Mesothelial cell of epicardium (in vitro differentiated cells): Measurements from ENCODE around the gene NUFIP2. TPM values are rescaled to one million over a fixed set of nuclear protein-coding genes. Genes with fewer than 3 reads are reported as not detected.

ENCODE experiments used
- DNase-seq, 2 experiments: peaks; one replicate each; pipeline ENCODE4 v3.0.0; 2021; ENCODE audit warnings: low spot score in 2 of 2; ENCODE audit not compliant: unreplicated experiment in 2 of 2
- H3K27ac Mint-ChIP-seq: 2 replicates; pipeline ENCODE4 v1.8.0; 2021; ENCODE audit warnings: mixed read lengths
- H3K27me3 Mint-ChIP-seq: 2 replicates; pipeline ENCODE4 v1.8.0; 2021; ENCODE audit warnings: low read depth, mixed read lengths
- H3K36me3 Mint-ChIP-seq: 2 replicates; pipeline ENCODE4 v1.8.0; 2021; ENCODE audit warnings: mixed read lengths
- H3K4me1 Mint-ChIP-seq: 2 replicates; pipeline ENCODE4 v1.8.0; 2021; ENCODE audit warnings: mixed read lengths
- H3K4me3 Mint-ChIP-seq: 2 replicates; pipeline ENCODE4 v1.8.0; 2021; ENCODE audit warnings: mild to moderate bottlenecking, moderate library complexity, mixed read lengths
- H3K9me3 Mint-ChIP-seq: 2 replicates; pipeline ENCODE4 v1.8.0; 2021; ENCODE audit warnings: mixed read lengths
- CTCF ChIP-seq: fragments of 200-600 bp; sonication (generic); IDR thresholded peaks from one replicate; pipeline ENCODE4 v1.5.0; 2021; ENCODE audit warnings: antibody characterized with exemption; ENCODE audit not compliant: unreplicated experiment
- total RNA-seq: library from RNA; stranded (reverse); gene quantifications from 3 replicates; pipeline ENCODE4 v1.2.1, GENCODE V29; 2021

Gene NUFIP2
- total RNA-seq, 1 donor from 2014 or later = 59.8 TPM

DNA sequence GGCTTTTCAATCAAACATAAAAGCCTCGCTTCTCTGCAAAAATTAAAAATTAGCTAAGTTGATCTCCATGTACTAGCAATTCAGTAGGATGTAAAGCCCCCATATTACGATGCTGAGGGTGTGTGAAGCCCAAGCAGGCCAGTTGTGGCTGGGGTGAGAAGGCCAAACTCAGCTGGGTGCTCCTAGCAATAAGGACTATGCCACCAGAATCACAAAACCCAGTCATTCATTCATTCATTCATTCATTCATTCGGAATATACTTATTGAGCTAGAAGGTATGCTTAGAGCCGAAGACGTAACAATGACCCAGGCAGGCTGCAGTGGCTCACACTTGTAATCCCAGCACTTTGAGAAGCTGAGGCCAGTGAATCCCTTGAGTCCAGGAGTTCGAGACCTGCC lies 51.2 kb downstream of the NUFIP2 start:
- DNase-seq = no peak
- H3K36me3 Mint-ChIP-seq = no peaks in the 10 kb centered on the region
- H3K4me3 Mint-ChIP-seq = no peak overlapping the region
- no peaks in the 10 kb centered on the region for H3K9me3 Mint-ChIP-seq
- H3K27me3 Mint-ChIP-seq = no peaks in the 10 kb centered on the region
- H3K4me1 Mint-ChIP-seq = no peaks in the 10 kb centered on the region
- no peak overlapping the region for H3K27ac Mint-ChIP-seq
- no peak for TF ChIP-seq CTCF

DNA sequence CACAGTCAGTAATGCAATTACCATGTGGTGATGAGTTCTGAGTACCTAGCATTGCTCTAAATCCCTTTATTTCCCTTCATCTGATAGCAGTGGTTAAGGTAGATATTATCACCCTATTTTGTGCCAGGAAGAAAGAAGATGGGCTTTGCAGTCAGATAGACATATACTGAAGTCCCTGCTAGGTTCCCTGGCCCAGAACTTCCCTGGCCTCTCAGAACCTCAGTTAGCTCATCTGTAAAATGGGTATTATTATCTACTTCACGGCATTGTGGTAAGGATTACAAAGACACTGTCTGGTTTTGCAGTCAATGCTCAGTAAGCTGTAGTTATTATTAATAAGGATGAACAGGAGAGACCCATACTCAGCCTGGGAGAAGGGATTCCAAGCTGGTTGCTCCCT lies 51.9 kb downstream of the NUFIP2 start:
- Mint-ChIP-seq H3K9me3 (no peaks in the 10 kb centered on the region), H3K27ac (no peak overlapping the region), H3K4me1 (no peaks in the 10 kb centered on the region), H3K27me3 (no peaks in the 10 kb centered on the region), H3K36me3 (no peaks in the 10 kb centered on the region), H3K4me3 (no peak overlapping the region)
- TF ChIP-seq CTCF = no peak
- DNase-seq = no peak

GRCh38 chr17:29240968-29241963 lies 52.7 kb downstream of the NUFIP2 start:
- no peaks in the 10 kb centered on the region for H3K9me3 Mint-ChIP-seq
- no peak for TF ChIP-seq CTCF
- H3K4me3 Mint-ChIP-seq = no peak overlapping the region
- no peaks in the 10 kb centered on the region for H3K4me1 Mint-ChIP-seq
- no peak for DNase-seq
- H3K36me3 Mint-ChIP-seq = no peaks in the 10 kb centered on the region
- no peaks in the 10 kb centered on the region for H3K27me3 Mint-ChIP-seq
- no peak overlapping the region for H3K27ac Mint-ChIP-seq

- Mint-ChIP-seq H3K27me3 (no peaks in the 10 kb centered on the region), H3K36me3 (no peaks in the 10 kb centered on the region), H3K9me3 (no peaks in the 10 kb centered on the region), H3K4me3 (no peak overlapping the region), H3K4me1 (no peaks in the 10 kb centered on the region), H3K27ac (no peak overlapping the region)
- no peak for TF ChIP-seq CTCF
- DNase-seq = no peak
These were observed 53.5 kb downstream of the NUFIP2 start for GRCh38 chr17:29240477-29240876.

GRCh38 chr17:29238133-29238850 lies 55.7 kb downstream of the NUFIP2 start:
- DNase-seq = no peak

More at GRCh38 chr17:29238133-29238850, 55.7 kb downstream of the NUFIP2 start:
- Mint-ChIP-seq H3K27me3 (no peaks in the 10 kb centered on the region), H3K27ac (no peak overlapping the region), H3K36me3 (no peaks in the 10 kb centered on the region), H3K4me1 (no peaks in the 10 kb centered on the region), H3K4me3 (no peak overlapping the region), H3K9me3 (no peaks in the 10 kb centered on the region)
- no peak for TF ChIP-seq CTCF
